Pancreas (tissue), 10 donors: ENCODE measurements around the gene NBPF3. TPM values are rescaled to one million over a fixed set of nuclear protein-coding genes. Genes with fewer than 3 reads are reported as not detected.

Experiments
- ATAC-seq, 4 donors: fragments of 200-7000 bp; cut with Tn5 transposase; one replicate each; pipeline versions ENCODE4 v1.8.0 to v1.9.1; 2020; ENCODE audit warnings: mild to moderate bottlenecking in 4 of 4, moderate library complexity in 4 of 4
- DNase-seq, 6 donors: peaks; one replicate each; pipeline ENCODE4 v3.0.0-alpha.2; 2020
- FAIRE-seq: peaks from 2 replicates; lab custom pipeline; 2012; peaks lifted over from hg19 to GRCh38; lab: Jason Lieb, UNC
- H3K27ac ChIP-seq, 4 donors: fragments of 200-600 bp; sonication (generic); 1 replicate in 3 of 4; 2 replicates in 1 of 4; pipeline versions ENCODE4 v1.5.0 to v1.8.0; 2020
- H3K27me3 ChIP-seq, 4 donors: fragments of 200-600 bp; one replicate each; pipeline ENCODE4 v1.8.0; 2021
- H3K36me3 ChIP-seq, 3 donors: fragments of 200-600 bp; sonication (generic) in 1 of 3; one replicate each; pipeline versions ENCODE4 v1.5.0 to v1.8.0; 2020 to 2021
- H3K4me1 ChIP-seq, 3 donors: fragments of 200-600 bp; one replicate each; pipeline ENCODE4 v1.8.0; 2021
- H3K4me3 ChIP-seq, 4 donors: fragments of 200-600 bp; sonication (generic) in 2 of 4; one replicate each; pipeline versions ENCODE4 v1.5.0 to v1.8.0; 2020 to 2021
- H3K9me3 ChIP-seq, 4 donors: fragments of 200-600 bp; one replicate each; pipeline ENCODE4 v1.8.0; 2021
- CTCF ChIP-seq, 4 donors: fragments of 200-600 bp; sonication (generic) in 3 of 4; IDR thresholded peaks; one replicate each; pipeline versions ENCODE4 v1.5.0 to v1.8.0; 2021; ENCODE audit warnings: antibody characterized with exemption in 4 of 4
- WGBS, 2 donors: extraction: QIAGEN DNeasy Blood & Tissue Kit; methylation state at CpG; one replicate each; pipeline ENCODE4 v1.1.7; 2013; 5-methylcytosine and 5-hydroxymethylcytosine counted together
- intact Hi-C, 3 donors: fragments of 100-400 bp; cut with DNase I; formaldehyde crosslinking; loops; one replicate each; pipeline versions ENCODE4 v1.11.1 to v1.14.2; 2022
- polyA plus RNA-seq, 2 donors: library from polyadenylated mRNA; stranded (reverse); fragments of 200-250 nt; gene quantifications; one replicate each; pipeline ENCODE4 v1.2.3, GENCODE V29; 2013
- total RNA-seq, 6 donors: library from RNA; stranded (reverse); fragmentation: NEBNext Ultra II Directional in 4 of 6; extraction: Animal tissue kit (Norgen Biotek cat#: 25700) in 4 of 6; gene quantifications; one replicate each; pipeline versions ENCODE4 v1.2.1 to v1.2.4, GENCODE V29; 2021 to 2023
- donor health status: healthy with polysubstance abuse.
- donor health status: DM: no; HTN: no; CAD: no; lungs with moderate emphysema.
- donor health status: DM: no; HTN: no; CAD: no.
- donor health status: control.
- donor health status: control.
- donor health status: Bipolar disorder and iron deficiency.
- donor health status: DM: yes; HTN: yes; CAD: no.
- donor health status: DM: no; HTN: no; CAD: no.
- donor health status: DM: no; HTN: no; CAD: no.
- donor health status: DM: yes; HTN: yes; CAD: no.

Gene NBPF3
- total and polyA plus RNA-seq, 8 donors, result 1.1 to 8.6 (median 3.5) TPM

- 75 to 80% methylated on average over 3 of the region's 3 CpGs for WGBS, 2 donors
- Histone ChIP-seq H3K4me1 (peaks cover 0 to 2% (median 1%) of the 10 kb centered on the region in 3 donors), H3K27ac (no peak overlapping the region), H3K36me3 (no peaks in the 10 kb centered on the region), H3K27me3 (no peaks in the 10 kb centered on the region), H3K4me3 (no peak overlapping the region), H3K9me3 (no peaks in the 10 kb centered on the region)
- TF ChIP-seq CTCF (IDR thresholded peaks at IDR 0.05), result no peak
- intact Hi-C loops, result no loop called here
- no peak for DNase-seq
- no peak for ATAC-seq
- FAIRE-seq, result no peak
Observed at GRCh38 chr1:21532496-21532895, 92.6 kb downstream of the NBPF3 start.

GRCh38 chr1:21532992-21533534 lies 93.1 kb downstream of the NBPF3 start:
- FAIRE-seq (no peak), ATAC-seq (no peak), DNase-seq (no peak)
- Histone ChIP-seq H3K27ac (no peak overlapping the region), H3K27me3 (no peaks in the 10 kb centered on the region), H3K9me3 (no peaks in the 10 kb centered on the region), H3K4me3 (no peak overlapping the region), H3K4me1 (peaks cover 4 to 8% (median 7%) of the 10 kb centered on the region in 3 donors), H3K36me3 (no peaks in the 10 kb centered on the region)
- TF ChIP-seq CTCF (IDR thresholded peaks at IDR 0.05), result no peak
- 60 to 64% methylated on average over 4 of the region's 4 CpGs for WGBS, 2 donors
- intact Hi-C loops, result no loop called here

GRCh38 chr1:21534146-21534545 lies 94.2 kb downstream of the NBPF3 start:
- no peaks in the 10 kb centered on the region for H3K9me3 ChIP-seq
- no peak for TF ChIP-seq CTCF (IDR thresholded peaks at IDR 0.05)
- no peak overlapping the region for H3K4me3 ChIP-seq
- ATAC-seq (no peak), DNase-seq (no peak), FAIRE-seq (no peak)
- intact Hi-C loops, result no loop called here
- peaks cover 5 to 12% (median 9%) of the 10 kb centered on the region in 3 donors for H3K4me1 ChIP-seq
- 84 to 89% methylated on average over 5 of the region's 5 CpGs for WGBS, 2 donors
- H3K36me3 ChIP-seq, result no peaks in the 10 kb centered on the region
- no peak overlapping the region for H3K27ac ChIP-seq
- no peaks in the 10 kb centered on the region for H3K27me3 ChIP-seq

Other genes with a start within 250 kb of the NBPF3 start
- 100 to 1,000 TPM in 2 of 6 donors, 10 to 100 TPM in 4; 68.4 to 141 (median 89.1) TPM for gene ECE1, start 149.7 kb upstream of the NBPF3 start, total RNA-seq
- gene ECE1, start 149.7 kb upstream of the NBPF3 start, polyA plus RNA-seq, result 10 to 100 TPM; 38.1 to 59.8 TPM
- gene ALPL, start 69.3 kb downstream of the NBPF3 start, total RNA-seq, result 1 to 10 TPM in 5 of 6 donors, under 1 TPM in 1; 0.63 to 3.6 (median 2.7) TPM
- 1 to 10 TPM; 3.2 to 6.7 TPM for gene ALPL, start 69.3 kb downstream of the NBPF3 start, polyA plus RNA-seq
- gene RAP1GAP, start 229.2 kb downstream of the NBPF3 start, total RNA-seq, result 10 to 100 TPM; 53.4 to 93.3 (median 64.8) TPM
- 100 to 1,000 TPM in 1 of 2 donors, 10 to 100 TPM in 1; 83.6 to 100 TPM for gene RAP1GAP, start 229.2 kb downstream of the NBPF3 start, polyA plus RNA-seq